Occipital lobe (tissue), 1 donor: Measurements from ENCODE around the gene GUCY1B1. TPM values are rescaled to one million over a fixed set of nuclear protein-coding genes. Genes with fewer than 3 reads are reported as not detected.

Experiments
- total RNA-seq: library from RNA; depleted of rRNA; stranded (reverse); fragments of >200 nt; gene quantifications from one replicate; pipeline ENCODE4 v1.2.3, GENCODE V29; 2014

The GUCY1B1 gene
- total RNA-seq, 1 donor from 2014 or later = 60.8 TPM

Other genes starting within 250 kb of the GUCY1B1 start
- gene GUCY1A1, start 92.2 kb upstream of the GUCY1B1 start, total RNA-seq = 136 TPM
- not detected for gene ASIC5, start 107.3 kb downstream of the GUCY1B1 start, total RNA-seq
- 0.78 TPM for gene TDO2, start 144.7 kb downstream of the GUCY1B1 start, total RNA-seq
- gene CTSO, start 194.8 kb downstream of the GUCY1B1 start, total RNA-seq = 8.7 TPM